Astrocyte of the spinal cord (primary cell): Measurements from ENCODE around the gene ASGR2.

ENCODE experiments used
- DNase-seq: peaks from one replicate; pipeline ENCODE4 v3.0.0; 2011; ENCODE audit warnings: low read depth, low spot score
- H3K4me3 ChIP-seq: 2 replicates; pipeline ENCODE4 v1.5.1; 2011; ENCODE audit warnings: low read depth, mild to moderate bottlenecking, low read length, moderate library complexity
- in situ Hi-C: cut with HindIII; loops from 2 replicates; pipeline ENCODE4 v1.10.0; 2017; ENCODE audit warnings: low sequenced_read_pairs
- TF ChIP-seq, protein P1 (sequence below): IDR thresholded peaks from 2 replicates; pipeline ENCODE4 v1.5.1; 2012; ENCODE audit warnings: low read depth, mild to moderate bottlenecking, low read length, inconsistent platforms

ASGR2 gene

DNA sequence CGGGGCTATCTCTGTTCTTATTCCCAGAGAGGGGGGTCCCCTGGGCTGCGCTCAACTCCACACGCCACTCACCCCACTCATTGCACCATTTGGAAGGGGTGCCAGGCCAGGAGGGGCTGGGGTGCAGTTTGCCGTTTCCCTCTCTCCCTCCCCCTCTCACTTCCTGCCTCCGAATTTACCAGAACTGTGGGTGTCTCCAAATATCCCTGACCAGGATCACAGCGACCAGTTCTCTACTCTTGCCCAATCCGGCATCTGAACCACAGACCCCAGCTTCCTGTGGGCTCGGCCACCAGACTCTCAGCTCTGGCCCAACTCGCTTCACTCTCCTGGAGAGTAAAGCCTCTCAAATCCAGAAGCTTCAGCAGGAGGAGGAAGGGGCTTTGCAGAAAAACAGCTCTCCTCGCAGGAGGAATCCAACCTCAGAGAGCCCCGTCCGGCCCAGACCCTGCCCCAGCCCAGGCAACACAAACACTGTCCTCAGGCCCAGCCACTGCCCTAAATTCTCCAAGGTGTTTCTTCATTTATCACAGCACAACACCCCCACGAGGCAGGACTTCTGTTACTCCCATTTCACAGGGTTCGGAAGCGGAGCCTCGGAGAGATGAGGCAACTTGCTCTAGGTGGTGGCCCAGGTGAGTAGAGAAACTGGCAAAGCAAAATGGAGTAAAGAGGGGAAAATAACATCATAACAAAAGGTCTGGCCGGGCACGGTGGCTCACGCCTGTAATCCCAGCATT, 423 bp upstream of the ASGR2 start:
- TF ChIP-seq, protein P1, sequence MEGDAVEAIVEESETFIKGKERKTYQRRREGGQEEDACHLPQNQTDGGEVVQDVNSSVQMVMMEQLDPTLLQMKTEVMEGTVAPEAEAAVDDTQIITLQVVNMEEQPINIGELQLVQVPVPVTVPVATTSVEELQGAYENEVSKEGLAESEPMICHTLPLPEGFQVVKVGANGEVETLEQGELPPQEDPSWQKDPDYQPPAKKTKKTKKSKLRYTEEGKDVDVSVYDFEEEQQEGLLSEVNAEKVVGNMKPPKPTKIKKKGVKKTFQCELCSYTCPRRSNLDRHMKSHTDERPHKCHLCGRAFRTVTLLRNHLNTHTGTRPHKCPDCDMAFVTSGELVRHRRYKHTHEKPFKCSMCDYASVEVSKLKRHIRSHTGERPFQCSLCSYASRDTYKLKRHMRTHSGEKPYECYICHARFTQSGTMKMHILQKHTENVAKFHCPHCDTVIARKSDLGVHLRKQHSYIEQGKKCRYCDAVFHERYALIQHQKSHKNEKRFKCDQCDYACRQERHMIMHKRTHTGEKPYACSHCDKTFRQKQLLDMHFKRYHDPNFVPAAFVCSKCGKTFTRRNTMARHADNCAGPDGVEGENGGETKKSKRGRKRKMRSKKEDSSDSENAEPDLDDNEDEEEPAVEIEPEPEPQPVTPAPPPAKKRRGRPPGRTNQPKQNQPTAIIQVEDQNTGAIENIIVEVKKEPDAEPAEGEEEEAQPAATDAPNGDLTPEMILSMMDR = no peak
- DNase-seq = no peak
- in situ Hi-C loops = no loop called here
- H3K4me3 ChIP-seq = no peak overlapping the region

DNA sequence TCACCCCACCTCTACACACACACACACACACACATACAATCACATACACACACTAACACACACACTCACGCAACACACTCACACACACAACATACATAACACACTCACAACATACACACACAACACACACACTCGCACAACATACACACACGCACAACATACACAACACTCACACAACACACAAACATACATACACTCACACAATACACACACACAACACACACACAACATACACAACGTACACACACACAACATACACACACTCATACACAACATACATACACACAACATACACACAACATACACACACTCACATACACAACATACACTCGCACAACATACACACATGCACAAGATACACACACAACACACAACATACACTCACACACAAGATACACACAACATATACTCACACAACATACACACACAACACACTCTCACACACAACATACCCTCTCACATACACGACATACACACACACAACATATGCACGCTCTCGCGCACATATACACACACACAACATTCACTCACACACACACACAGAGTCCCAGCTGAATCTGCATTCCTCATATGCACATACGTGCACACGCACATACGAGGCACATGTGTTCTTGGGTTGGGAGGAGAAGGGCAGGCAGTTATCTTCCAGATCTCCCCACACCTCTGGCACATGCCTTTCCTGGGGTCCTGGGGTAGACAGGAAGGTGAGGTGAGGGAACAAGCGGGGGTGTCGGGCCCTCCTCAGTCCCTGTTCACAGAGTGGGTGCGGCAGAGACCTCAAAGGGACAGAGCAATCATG, 1.1 kb downstream of the ASGR2 start:
- in situ Hi-C loops = no loop called here
- DNase-seq = no peak
- H3K4me3 ChIP-seq = no peak overlapping the region
- TF ChIP-seq, protein P1 = no peak

DNA sequence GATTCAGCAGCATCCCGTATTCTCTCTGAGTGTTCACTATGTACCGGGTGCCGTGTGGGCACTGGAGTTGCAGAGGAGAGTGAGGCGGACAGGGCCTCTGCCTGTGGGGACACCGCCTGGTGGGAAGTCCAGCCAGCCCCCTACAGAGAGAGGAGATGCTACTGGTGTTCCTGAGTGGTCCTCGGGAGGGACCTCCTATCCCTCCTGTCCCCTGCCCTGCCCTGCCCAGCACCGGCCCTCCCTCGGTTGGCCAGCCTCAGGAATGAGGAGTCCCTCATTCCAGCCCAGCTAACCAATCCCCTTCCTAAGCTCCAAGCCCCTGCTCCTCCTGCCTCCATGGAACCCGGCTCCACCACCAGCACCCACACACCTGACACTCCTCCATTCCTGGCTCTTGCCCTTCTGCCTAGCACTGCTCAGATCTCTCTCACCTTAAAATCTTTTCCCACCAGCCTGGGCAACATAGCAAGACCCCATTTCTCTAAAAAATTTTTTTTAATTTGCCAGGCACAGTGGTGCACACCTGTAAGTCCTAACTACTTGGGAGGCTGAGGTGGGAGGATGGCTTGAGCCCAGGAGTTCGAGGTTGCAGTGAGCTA, 2.0 kb downstream of the ASGR2 start:
- TF ChIP-seq, protein P1 = no peak
- no peak for DNase-seq
- H3K4me3 ChIP-seq = no peak overlapping the region
- in situ Hi-C loops = no loop called here

DNA sequence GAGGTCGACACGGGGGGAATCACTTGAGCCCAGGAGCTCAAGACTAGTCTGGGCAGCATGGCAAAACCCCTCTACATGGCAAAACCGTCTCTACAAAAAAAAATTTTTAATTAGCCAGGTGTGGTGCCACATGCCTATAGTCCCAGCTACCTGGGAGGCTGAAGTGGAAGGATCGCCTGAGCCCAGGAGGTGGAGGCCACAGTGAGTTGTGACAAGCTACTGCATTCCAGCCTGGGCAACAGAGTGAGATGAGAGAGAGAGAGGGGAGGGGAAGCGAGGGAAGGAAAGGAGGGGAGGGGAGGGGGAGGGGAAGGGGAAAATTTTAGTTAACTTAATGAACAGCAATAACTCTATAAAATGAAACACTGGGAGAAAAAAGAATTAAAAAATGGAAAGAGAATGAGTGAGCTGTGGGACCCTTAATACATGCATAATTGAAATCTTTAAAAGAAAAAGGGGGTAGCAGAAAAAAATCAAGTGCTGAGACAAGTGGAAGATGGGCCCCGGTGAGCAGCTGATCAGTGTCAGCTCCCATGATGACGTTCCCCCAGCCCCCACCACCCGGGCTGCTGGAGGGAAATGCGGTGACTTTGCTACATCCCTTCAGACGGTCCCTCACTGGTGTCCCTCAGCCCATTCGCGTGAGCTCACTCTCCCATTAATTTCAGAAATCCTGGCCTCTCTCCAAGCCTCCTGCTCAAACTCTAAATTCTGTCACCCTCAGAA, 2.7 kb downstream of the ASGR2 start:
- in situ Hi-C loops = no loop called here
- H3K4me3 ChIP-seq = no peak overlapping the region
- TF ChIP-seq, protein P1 = no peak
- no peak for DNase-seq

DNA sequence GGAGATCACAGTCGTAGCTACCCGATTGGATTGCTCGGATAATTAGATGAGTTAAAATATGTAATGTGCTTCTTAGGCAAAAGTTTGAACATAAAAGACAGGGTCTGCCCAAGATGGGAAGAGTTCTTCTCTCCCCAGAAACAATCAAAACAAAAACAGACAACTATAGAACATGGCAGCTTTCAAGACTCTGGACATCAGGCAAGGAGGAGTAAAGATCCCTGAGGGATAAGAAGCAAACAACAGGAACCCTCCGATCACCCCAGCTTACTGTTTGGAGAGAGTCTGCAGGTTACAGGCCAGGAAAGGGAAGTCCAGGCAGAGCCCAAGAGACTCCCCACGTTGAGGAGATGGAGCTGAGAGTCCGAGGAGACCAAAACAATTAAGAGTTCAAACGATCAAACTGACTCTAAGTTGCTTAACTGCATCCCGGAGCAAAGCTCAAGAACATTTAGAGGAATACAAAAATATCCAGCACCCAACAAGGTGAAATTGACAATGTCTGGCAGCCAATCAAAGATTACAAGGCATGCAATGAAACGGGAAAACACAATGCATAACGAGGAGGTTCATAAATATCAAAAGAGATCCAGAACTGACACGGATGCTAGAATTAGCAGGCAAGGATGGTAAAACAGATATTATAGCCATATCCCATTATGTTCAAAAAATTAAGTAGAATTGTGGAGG, 3.9 kb downstream of the ASGR2 start:
- DNase-seq = no peak
- TF ChIP-seq, protein P1 = no peak
- no peak overlapping the region for H3K4me3 ChIP-seq
- in situ Hi-C loops = no loop called here
